Measurements from ENCODE around the gene ZNF429.

ZNF429 gene

GRCh38 chr19:21604351-21604926 lies 99.0 kb downstream of the ZNF429 start:
- Histone ChIP-seq H3K4me2 (ENCODE audit: insufficient read depth, low read length, poor library complexity, severe bottlenecking) (peak overlapping the region; percentile 34), H4K8ac (ENCODE audit: low read depth, low read length) (no peak overlapping the region), H2BK5ac (ENCODE audit: low read length) (no peak overlapping the region), H3K4me1 (ENCODE audit: control insufficient read depth in 2 of 2, insufficient read depth in 1 of 2, low read depth in 1 of 2, low read length in 2 of 2) (peaks cover 2 to 29% of the 10 kb centered on the region in 2 donors), H2BK12ac (ENCODE audit: low read length) (no peak overlapping the region), H3K4me3 (ENCODE audit: low read length in 2 of 2) (peak overlapping the region in 1 of 2 donors; percentile 41), H2AK5ac (ENCODE audit: low read depth, low read length) (no peak overlapping the region), H3K79me1 (ENCODE audit: low read depth, low read length) (no peaks in the 10 kb centered on the region), H3K27ac (replicated peaks; ENCODE audit: low read length) (peak overlapping the region; percentile 44), H3K27me3 (ENCODE audit: control insufficient read depth in 3 of 3, insufficient read depth in 3 of 3, low read depth in 1 of 3, low read length in 3 of 3) (no peaks in the 10 kb centered on the region), H2BK15ac (ENCODE audit: low read length) (no peak overlapping the region), H2AFZ (ENCODE audit: low read length) (peak overlapping the region; percentile 84), H3K18ac (ENCODE audit: low read length) (no peak overlapping the region), H3K23ac (ENCODE audit: low read depth, low read length, poor library complexity) (no peak overlapping the region), H3K14ac (ENCODE audit: low read length) (no peak overlapping the region), H4K91ac (ENCODE audit: low read depth, low read length, poor library complexity) (no peak overlapping the region), H3K36me3 (replicated peaks in 1 of 2; ENCODE audit: control insufficient read depth in 2 of 2, insufficient read depth in 2 of 2, low read length in 2 of 2) (no peaks in the 10 kb centered on the region), H2BK120ac (ENCODE audit: low read depth, low read length) (no peak overlapping the region), H3K4ac (ENCODE audit: low read length) (no peak overlapping the region), H3K9ac (ENCODE audit: low read depth, low read length, poor library complexity) (no peak overlapping the region), H3K9me3 (replicated peaks in 1 of 2; ENCODE audit: control insufficient read depth in 2 of 2, insufficient read depth in 1 of 2, low read depth in 1 of 2, low read length in 2 of 2) (no peaks in the 10 kb centered on the region)
- DNase-seq (ENCODE audit: low spot score), result no peak
- WGBS, 2 donors (ENCODE audit: extremely low coverage in 2 of 2, insufficient read length in 2 of 2, insufficient replicate concordance in 1 of 2), result no CpG with 5 or more reads among the region's 4 CpGs

Measured in neuronal stem cell (in vitro differentiated cells).